Stimulated activated CD4-positive, alpha-beta T cell treated with anti-CD3 and anti-CD28 coated beads, Interleukin-2, amount 100 ng/mL, for 48 hours (primary cell): Measurements from ENCODE around the gene ATXN7.

ENCODE experiments used
- DNase-seq, 2 donors: peaks; one replicate each; pipeline ENCODE4 v3.0.0-alpha.2; 2020

ATXN7 gene

DNA sequence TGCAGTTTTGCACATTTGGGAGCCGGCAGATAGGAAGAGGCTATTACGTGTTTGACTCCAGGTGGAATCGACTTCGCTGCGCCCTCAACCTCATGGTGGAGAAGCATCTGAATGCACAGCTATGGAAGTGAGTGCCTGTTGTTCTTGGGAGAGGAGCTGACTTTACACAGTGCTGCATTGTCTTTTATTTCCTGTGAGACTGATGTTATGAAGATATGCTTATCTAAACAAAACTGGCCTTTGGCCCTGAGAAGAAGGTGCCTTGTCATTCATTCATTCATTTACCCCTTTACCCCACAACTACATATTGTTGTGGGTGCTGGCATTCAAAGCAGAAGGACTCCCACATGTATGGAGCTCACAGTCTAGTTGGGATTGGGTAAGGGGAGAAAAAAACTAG is 127.1 kb downstream of the ATXN7 start:
- no peak for DNase-seq

GRCh38 chr3:63991666-63992065 is 128.0 kb downstream of the ATXN7 start:
- DNase-seq: no peak

- DNase-seq: no peak
These were observed 129.0 kb downstream of the ATXN7 start for GRCh38 chr3:63992516-63993209.

DNA sequence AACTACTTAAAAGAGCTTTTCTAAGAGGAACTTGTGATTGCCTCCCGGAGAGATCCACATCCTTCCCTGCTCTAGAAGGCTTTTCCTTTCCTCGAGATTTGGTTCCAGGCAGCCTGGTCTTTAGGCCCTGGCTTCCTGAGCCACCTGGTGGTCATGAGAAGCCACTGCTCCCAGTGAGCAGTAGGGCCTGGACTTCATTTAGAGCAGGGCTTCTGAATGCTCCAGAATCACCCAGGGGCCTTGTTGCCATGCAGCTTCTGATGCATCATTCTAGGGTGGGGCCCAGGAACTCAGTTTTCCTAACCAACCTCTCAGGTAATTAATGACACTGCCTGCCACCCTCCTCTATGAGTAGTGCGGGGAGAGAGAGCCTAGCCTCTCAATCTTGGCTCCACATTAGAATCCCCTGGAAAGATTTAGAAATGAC is 130.0 kb downstream of the ATXN7 start:
- DNase-seq: peak; percentile 30 to 33

GRCh38 chr3:63995086-63995485 is 131.4 kb downstream of the ATXN7 start:
- DNase-seq: no peak

DNA sequence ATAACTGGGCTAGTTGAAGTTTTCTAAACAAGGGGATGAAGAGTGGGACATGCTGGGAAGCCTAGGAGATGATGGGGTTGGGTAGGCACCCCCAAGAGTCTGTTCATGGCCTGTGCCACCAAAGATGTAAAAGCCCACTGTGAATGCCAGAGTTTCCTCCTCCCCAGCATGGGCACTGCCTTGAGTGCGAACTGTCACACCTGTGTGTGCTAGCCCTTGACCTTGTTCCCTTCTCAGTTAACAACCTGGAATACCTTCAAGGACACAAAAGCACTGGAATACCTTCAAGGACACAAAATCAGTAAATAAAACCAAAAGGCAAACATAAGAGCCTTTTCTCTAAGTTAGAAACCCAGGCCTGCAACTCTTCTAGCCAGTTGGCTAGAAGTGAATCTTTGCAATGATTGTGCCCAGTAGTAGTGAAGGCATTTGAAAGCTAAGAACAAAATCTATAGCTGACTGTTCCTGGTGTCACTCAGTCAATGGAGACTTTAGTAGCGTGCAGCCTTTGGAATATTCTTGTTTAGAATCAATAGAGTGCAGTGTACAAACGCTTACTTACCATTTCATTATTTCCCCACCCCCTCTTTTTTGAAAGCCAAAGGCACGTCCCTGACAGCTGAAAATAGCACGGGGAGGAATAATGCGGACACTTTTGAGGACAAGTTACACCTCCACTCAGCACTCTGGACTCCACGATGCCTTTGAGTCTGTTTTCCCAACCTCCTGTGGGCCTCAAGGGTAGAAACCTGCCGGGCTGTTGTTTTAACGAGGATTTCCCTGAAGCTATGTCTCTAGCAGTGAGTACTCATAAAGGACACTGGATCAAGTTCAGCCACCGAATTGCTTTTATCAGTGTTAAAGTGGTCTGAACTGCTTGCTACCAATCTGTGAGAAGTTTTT is 135.4 kb downstream of the ATXN7 start:
- no peak for DNase-seq

DNA sequence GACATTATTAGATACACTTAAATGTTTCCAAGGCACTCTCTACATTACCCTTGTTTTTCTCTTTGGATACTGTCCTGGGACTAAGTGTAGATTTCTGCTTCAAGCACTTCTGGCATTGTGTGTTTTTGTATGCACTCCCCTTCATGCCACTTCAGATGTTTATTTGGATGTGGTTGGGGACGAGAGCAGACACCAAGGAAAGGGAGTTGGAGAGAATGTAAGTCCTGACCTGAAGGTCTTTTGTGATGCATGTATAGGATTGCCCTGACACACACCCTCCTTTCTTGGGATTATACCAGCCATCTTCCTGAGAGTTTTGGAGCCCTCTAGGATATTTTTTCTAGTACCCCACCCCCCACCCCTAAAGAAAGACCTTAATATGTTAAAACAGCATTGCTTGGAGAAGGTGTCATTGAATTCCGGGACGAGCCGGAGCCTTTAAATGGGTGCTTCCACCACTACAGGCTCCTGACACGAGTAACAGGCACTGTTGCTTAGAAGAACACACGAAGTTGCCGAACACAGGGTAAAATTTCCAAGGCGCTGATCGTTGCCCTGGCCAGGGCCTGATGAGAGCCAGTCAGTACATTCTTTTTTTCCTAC is 136.9 kb downstream of the ATXN7 start:
- DNase-seq: no peak

GRCh38 chr3:64002233-64002632 is 138.6 kb downstream of the ATXN7 start:
- no peak for DNase-seq

- DNase-seq: no peak
These were observed 139.9 kb downstream of the ATXN7 start for GRCh38 chr3:64003589-64003988.

DNA sequence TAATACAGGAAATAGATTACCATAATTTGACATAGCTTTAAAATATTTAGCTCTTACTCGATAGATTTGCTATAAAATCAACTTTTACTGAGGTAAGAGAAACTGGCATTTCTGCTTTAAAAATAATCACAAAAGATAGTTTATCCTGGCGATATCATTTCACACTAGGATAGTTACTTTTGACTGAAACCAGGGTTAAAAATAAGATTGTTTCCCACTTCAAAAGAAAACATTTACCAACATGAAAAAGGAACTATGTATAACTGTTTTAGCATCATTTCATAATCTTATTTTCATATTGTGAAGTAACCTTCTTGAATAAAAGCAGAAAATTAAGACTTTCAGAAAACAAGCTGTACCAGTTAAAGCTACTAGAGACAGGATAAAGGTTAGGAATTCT is 144.3 kb downstream of the ATXN7 start:
- no peak for DNase-seq

- DNase-seq: no peak
These were observed 145.1 kb downstream of the ATXN7 start for GRCh38 chr3:64008487-64009351.

- no peak for DNase-seq
These were observed 145.9 kb downstream of the ATXN7 start for GRCh38 chr3:64009528-64009927.

GRCh38 chr3:64010199-64010598 is 146.5 kb downstream of the ATXN7 start:
- DNase-seq: no peak

- no peak for DNase-seq
These were observed 148.0 kb downstream of the ATXN7 start for GRCh38 chr3:64011685-64012084.

DNA sequence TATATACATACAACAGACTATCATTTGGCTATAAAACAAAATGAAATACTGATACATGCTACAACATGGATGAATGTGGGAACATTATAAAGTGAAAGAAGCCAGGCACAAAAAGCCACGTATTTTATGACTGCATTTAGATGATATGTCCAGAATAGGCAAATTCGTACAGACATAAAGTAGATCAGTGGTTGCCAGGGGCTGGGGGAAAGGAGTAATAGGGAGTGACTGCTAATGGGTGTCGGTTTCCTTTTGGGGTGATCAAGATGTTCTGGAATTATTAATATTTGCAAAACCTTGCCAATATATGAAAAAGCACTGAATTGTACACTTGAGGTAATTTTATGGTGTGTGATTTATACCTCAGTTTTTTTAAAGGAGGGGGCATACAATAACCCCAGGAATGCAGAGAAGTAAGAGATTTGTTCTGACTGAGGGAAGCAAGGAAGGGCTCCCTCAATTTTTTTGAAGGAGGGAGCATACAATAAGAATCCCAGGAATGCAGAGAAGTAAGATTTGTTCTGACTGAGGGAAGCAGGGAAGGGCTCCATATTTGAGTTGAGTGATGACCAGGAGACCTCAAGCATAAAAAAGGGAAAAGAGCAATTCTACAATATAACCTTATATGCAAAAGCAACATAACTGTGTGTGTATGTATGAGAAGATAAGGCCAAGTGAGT is 153.4 kb downstream of the ATXN7 start:
- DNase-seq: no peak

GRCh38 chr3:64019271-64019670 is 155.6 kb downstream of the ATXN7 start:
- DNase-seq: no peak

- DNase-seq: no peak
These were observed 156.2 kb downstream of the ATXN7 start for GRCh38 chr3:64019879-64020278.

DNA sequence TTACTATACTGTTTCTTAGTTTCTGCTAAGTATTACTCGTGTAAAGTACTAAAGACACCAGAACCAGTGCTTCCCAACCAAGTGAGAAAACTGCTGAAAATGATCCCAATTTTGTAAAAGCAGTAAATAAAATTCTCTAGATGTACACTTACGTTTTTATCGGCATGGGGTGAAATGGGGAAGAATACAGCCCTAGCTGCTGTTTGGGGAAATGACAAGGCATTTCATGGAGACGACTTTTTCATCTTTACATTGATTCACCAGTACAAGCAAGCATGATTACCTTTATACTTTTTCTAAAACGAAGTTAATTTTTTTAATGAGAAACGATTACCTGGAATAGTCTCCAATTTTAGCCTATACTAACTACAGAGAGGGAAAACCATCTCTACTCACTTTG is 158.3 kb downstream of the ATXN7 start:
- no peak for DNase-seq

DNA sequence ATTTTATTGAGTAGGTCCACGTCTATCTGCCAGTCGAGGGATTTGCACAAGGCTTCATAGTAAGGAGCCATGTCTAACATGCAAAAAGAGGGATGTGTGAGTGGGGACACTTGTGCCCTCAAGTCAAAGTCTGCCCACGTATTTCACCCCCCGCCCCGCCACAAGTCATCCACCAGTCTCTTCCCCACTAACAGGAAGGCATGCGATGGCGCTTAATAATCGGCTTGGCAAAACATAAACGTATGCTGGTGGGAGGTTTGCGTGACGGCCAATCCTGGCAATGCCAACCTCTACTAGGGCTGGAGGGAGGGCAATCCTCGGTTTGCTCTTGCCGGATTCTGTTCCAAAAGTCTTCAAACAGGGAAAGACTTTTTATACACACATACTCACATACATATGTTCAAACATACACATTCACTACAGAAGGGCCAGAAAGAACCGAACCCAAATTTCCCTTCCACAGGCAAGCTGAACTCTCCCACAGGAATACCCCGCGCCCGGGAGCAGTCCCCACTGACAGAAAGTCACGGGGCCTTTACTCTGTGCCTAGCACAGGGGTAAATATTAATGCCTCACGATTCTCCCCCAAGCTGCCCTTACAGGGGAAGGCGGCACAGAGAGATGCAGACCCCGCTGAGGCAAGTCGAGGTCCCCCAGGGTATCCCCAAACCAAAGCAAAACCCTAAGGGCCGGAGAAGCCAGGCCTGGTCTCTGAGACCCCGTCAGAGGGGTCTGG is 159.0 kb downstream of the ATXN7 start:
- DNase-seq: no peak

- DNase-seq: peak; percentile 96 to 97
These were observed 159.7 kb downstream of the ATXN7 start, which contains the start of gene PSMD6 for GRCh38 chr3:64023187-64023860. TSS of gene PSMD6 (minus strand) at chr3:64023494. CDS start at chr3:64023419, 75 bp downstream.

DNA sequence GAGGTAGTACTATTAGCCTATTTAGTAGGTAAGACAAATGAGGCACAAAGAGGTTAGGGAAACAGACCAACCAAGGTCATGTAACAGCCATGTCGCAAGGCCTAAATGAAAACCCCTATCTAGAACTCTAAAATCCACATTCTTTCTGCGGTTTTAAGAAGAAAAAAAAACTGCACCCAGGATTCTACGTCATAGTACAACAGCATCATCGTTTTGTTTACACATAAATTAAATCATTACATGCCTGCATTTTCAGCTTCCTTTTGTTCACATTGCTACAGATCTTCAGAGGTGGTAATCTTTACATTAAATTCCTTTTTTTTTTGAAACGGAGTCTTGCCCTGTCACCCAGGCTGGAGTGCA is 160.2 kb downstream of the ATXN7 start:
- DNase-seq: no peak
